Kidney (tissue), 14 donors: Measurements from ENCODE around the gene SUPT20HL2. TPM values are rescaled to one million over a fixed set of nuclear protein-coding genes. Genes with fewer than 3 reads are reported as not detected.

Experiments used
- DNase-seq, 5 donors: peaks; one replicate each; pipeline ENCODE4 v3.0.0-alpha.2; 2013 to 2020
- FAIRE-seq: peaks from 2 replicates; lab custom pipeline; 2012; peaks lifted over from hg19 to GRCh38; lab: Jason Lieb, UNC
- H3K27ac ChIP-seq, 2 donors: one replicate each; pipeline ENCODE4 v1.7.0; 2013; ENCODE audit warnings: low read depth in 2 of 2, low read length in 2 of 2, inconsistent platforms in 1 of 2
- H3K27me3 ChIP-seq: one replicate; pipeline ENCODE4 v1.7.1; 2013; ENCODE audit warnings: low read length, inconsistent platforms; ENCODE audit not compliant: control insufficient read depth, insufficient read depth
- H3K36me3 ChIP-seq, 3 donors: one replicate each; pipeline versions ENCODE4 v1.7.0 to v1.7.1; 2013; ENCODE audit warnings: low read length in 3 of 3, control low read depth in 1 of 3, inconsistent platforms in 1 of 3; ENCODE audit not compliant: insufficient read depth in 3 of 3, control insufficient read depth in 2 of 3
- H3K4me1 ChIP-seq, 3 donors: one replicate each; pipeline versions ENCODE4 v1.7.0 to v1.7.1; 2013; ENCODE audit warnings: low read length in 3 of 3, inconsistent platforms in 1 of 3, low read depth in 1 of 3; ENCODE audit not compliant: control insufficient read depth in 2 of 3, insufficient read depth in 2 of 3
- H3K4me3 ChIP-seq, 3 donors: one replicate each; pipeline versions ENCODE4 v1.7.0 to v1.8.1; 2013; ENCODE audit warnings: low read length in 3 of 3, control low read depth in 1 of 3, inconsistent platforms in 1 of 3
- H3K9ac ChIP-seq, 3 donors: one replicate each; pipeline versions ENCODE4 v1.7.0 to v1.7.1; 2013; ENCODE audit warnings: low read length in 3 of 3, control low read depth in 1 of 3, inconsistent platforms in 1 of 3
- H3K9me3 ChIP-seq, 3 donors: one replicate each; pipeline versions ENCODE4 v1.7.0 to v1.7.1; 2013; ENCODE audit warnings: low read length in 3 of 3, control low read depth in 1 of 3, inconsistent platforms in 1 of 3; ENCODE audit not compliant: control insufficient read depth in 2 of 3, insufficient read depth in 1 of 3
- intact Hi-C: fragments of 100-400 bp; cut with DNase I; formaldehyde crosslinking; loops from one replicate; pipeline ENCODE4 v1.11.1; 2022
- polyA plus RNA-seq: library from polyadenylated mRNA; stranded (reverse); fragments of 350-450 nt; fragmentation: Illumina TruSeq; extraction: RNeasy Lipid Tissue Mini Kit (QIAGEN cat#74804); gene quantifications from one replicate; pipeline ENCODE4 v1.2.3, GENCODE V29; 2014; ENCODE audit warnings: low read depth, low replicate concordance; ENCODE audit not compliant: insufficient read depth
- total RNA-seq: library from RNA; stranded (reverse); fragmentation: NEBNext Ultra II Directional; extraction: Animal tissue kit (Norgen Biotek cat#: 25700); gene quantifications from one replicate; pipeline ENCODE4 v1.2.1, GENCODE V29; 2021
- TF ChIP-seq, protein P1 (sequence below): IDR thresholded peaks from 3 replicates; pipeline ENCODE4 v1.5.1; 2012; ENCODE audit warnings: mild to moderate bottlenecking, moderate library complexity, borderline replicate concordance; ENCODE audit not compliant: insufficient read depth; ENCODE audit errors: extremely low read depth
- donor health status: control.
- donor health status: control.
- donor health status: control.
- donor health status: control.
- donor health status: control.
- donor health status: DM: yes; HTN: yes; CAD: no.
- donor health status: Normal renal cell carcinoma (clear cell type).

SUPT20HL2 gene
- total and polyA plus RNA-seq, 2 donors from 2014 or later: not detected

DNA sequence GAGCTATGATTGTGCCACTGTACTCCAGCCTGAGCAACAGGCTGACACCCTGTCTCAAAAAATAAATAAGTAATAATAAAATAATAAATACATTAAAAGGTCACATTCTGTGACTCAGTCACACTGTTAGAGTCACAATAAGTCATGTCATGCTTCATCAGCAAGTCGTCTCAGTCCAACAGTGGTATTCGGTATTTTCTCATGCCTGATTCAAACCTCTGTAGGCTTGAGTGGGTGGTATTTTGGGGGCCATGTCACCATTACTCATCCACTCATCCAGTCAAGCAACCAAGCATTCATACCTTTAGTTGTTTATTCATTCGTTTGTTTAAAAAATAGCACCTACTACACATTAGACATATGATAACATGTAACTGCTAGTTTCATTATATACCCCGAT lies 46.9 kb downstream of the SUPT20HL2 start:
- TF ChIP-seq, protein P1, sequence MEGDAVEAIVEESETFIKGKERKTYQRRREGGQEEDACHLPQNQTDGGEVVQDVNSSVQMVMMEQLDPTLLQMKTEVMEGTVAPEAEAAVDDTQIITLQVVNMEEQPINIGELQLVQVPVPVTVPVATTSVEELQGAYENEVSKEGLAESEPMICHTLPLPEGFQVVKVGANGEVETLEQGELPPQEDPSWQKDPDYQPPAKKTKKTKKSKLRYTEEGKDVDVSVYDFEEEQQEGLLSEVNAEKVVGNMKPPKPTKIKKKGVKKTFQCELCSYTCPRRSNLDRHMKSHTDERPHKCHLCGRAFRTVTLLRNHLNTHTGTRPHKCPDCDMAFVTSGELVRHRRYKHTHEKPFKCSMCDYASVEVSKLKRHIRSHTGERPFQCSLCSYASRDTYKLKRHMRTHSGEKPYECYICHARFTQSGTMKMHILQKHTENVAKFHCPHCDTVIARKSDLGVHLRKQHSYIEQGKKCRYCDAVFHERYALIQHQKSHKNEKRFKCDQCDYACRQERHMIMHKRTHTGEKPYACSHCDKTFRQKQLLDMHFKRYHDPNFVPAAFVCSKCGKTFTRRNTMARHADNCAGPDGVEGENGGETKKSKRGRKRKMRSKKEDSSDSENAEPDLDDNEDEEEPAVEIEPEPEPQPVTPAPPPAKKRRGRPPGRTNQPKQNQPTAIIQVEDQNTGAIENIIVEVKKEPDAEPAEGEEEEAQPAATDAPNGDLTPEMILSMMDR: no peak
- intact Hi-C loops: no loop called here
- no peak overlapping the region for H3K4me3 ChIP-seq
- H3K4me1 ChIP-seq: no peaks in the 10 kb centered on the region
- no peaks in the 10 kb centered on the region for H3K36me3 ChIP-seq
- H3K9me3 ChIP-seq: no peaks in the 10 kb centered on the region
- no peak overlapping the region for H3K9ac ChIP-seq
- H3K27ac ChIP-seq: no peak overlapping the region
- FAIRE-seq: no peak
- DNase-seq: no peak
- H3K27me3 ChIP-seq: peaks cover 5% of the 10 kb centered on the region

DNA sequence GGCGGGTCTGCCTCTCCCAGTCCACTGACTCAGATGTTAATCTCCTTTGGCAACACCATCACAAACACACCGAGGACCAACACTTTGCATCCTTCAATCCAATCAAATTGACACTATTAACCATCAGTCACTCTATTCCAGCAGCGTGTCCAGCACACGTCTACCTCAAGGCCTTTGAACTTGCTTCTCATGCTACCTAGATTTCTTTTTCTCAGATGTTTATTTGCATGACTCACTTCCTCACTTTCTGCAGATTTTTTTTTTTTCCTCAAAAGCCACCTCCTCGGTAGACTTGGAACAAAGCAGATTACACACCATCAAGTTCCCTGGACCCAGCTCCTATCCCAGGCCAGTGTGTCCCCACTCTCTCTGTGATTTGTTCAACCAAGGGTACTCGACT lies 49.5 kb downstream of the SUPT20HL2 start:
- TF ChIP-seq, protein P1: no peak
- Histone ChIP-seq H3K4me1 (peaks cover 0 to 7% (median 0%) of the 10 kb centered on the region in 3 donors), H3K27ac (no peak overlapping the region), H3K4me3 (no peak overlapping the region), H3K27me3 (peaks cover 5% of the 10 kb centered on the region), H3K36me3 (no peaks in the 10 kb centered on the region), H3K9ac (no peak overlapping the region), H3K9me3 (no peaks in the 10 kb centered on the region)
- intact Hi-C loops: no loop called here
- FAIRE-seq (no peak), DNase-seq (no peak)

DNA sequence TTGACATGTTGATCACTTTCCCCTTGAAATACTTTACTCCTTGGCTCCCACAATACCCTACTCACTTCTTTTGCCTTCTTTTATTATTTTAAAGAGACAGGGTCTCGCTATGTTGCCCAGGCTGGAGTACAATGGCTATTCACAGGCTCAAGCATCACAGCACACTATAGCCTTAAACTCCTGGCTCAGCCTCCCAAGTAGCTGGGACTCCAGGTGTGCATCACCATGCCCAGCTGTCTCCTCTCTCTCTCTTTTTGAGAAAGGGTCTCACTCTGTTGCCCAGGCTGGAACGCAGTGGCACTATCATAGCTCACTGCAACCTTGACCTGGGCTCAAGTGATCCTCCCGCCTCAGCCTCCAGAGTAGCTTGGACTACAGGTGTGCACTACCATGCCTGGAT lies 51.6 kb downstream of the SUPT20HL2 start:
- Histone ChIP-seq H3K9ac (no peak overlapping the region), H3K4me1 (peaks cover 0 to 7% (median 0%) of the 10 kb centered on the region in 3 donors), H3K4me3 (no peak overlapping the region), H3K9me3 (no peaks in the 10 kb centered on the region), H3K27ac (no peak overlapping the region), H3K36me3 (no peaks in the 10 kb centered on the region), H3K27me3 (peaks cover 6% of the 10 kb centered on the region)
- FAIRE-seq (no peak), DNase-seq (no peak)
- intact Hi-C loops: no loop called here
- TF ChIP-seq, protein P1: no peak

Other genes starting within 250 kb of the SUPT20HL2 start
- gene ZFX, start 164.3 kb downstream of the SUPT20HL2 start, total RNA-seq: 58.3 TPM
- gene ZFX, start 164.3 kb downstream of the SUPT20HL2 start, polyA plus RNA-seq: 5.0 TPM
- gene SUPT20HL1, start 46.6 kb upstream of the SUPT20HL2 start, total RNA-seq: not detected
- gene SUPT20HL1, start 46.6 kb upstream of the SUPT20HL2 start, polyA plus RNA-seq: not detected
- gene PDK3, start 151.2 kb upstream of the SUPT20HL2 start, total RNA-seq: 17.0 TPM
- 8.8 TPM for gene PDK3, start 151.2 kb upstream of the SUPT20HL2 start, polyA plus RNA-seq